Neutrophil (primary cell): ENCODE measurements around the gene PPIE.

ENCODE experiments used
- H3K27ac ChIP-seq: fragments of 200-600 bp; sonication (generic); 2 replicates; pipeline ENCODE4 v1.5.1; 2016; ENCODE audit warnings: mild to moderate bottlenecking, moderate library complexity
- H3K27me3 ChIP-seq: fragments of 200-600 bp; sonication (generic); 2 replicates; pipeline ENCODE4 v1.6.0; 2016; ENCODE audit warnings: mild to moderate bottlenecking
- H3K36me3 ChIP-seq: fragments of 200-600 bp; sonication (generic); 2 replicates; pipeline ENCODE4 v1.5.1; 2017
- H3K4me1 ChIP-seq, 2 experiments: fragments of 200-600 bp in 1 of 2; sonication (generic) in 1 of 2; 1 replicate in 1 of 2; 2 replicates in 1 of 2; pipeline versions ENCODE4 v1.5.1 to v1.6.1; 2013 to 2016; ENCODE audit warnings: low read depth in 1 of 2, low read length in 1 of 2, mild to moderate bottlenecking in 1 of 2, moderate library complexity in 1 of 2; ENCODE audit not compliant: control insufficient read depth in 1 of 2, insufficient read depth in 1 of 2
- H3K4me3 ChIP-seq, 2 experiments: fragments of 200-600 bp in 1 of 2; sonication (generic) in 1 of 2; 1 replicate in 1 of 2; 2 replicates in 1 of 2; pipeline ENCODE4 v1.5.1; 2013 to 2016; ENCODE audit warnings: low read depth in 1 of 2, low read length in 1 of 2, mild to moderate bottlenecking in 1 of 2, moderate library complexity in 1 of 2
- H3K9me3 ChIP-seq: fragments of 200-600 bp; sonication (generic); 2 replicates; pipeline ENCODE4 v1.5.1; 2016
- CTCF ChIP-seq: fragments of 200-600 bp; sonication (generic); IDR thresholded peaks from 2 replicates; pipeline ENCODE4 v1.5.1; 2016; ENCODE audit warnings: antibody characterized with exemption

PPIE gene

GRCh38 chr1:39698568-39698967 lies 40.1 kb upstream of the PPIE start:
- Histone ChIP-seq H3K27ac (no peak overlapping the region), H3K4me1 (peaks cover 25 to 36% of the 10 kb centered on the region in 2 experiments), H3K9me3 (no peaks in the 10 kb centered on the region), H3K27me3 (peaks cover 52% of the 10 kb centered on the region), H3K36me3 (no peaks in the 10 kb centered on the region), H3K4me3 (no peak overlapping the region)
- no peak for TF ChIP-seq CTCF

GRCh38 chr1:39699419-39699818 lies 39.3 kb upstream of the PPIE start:
- Histone ChIP-seq H3K27ac (no peak overlapping the region), H3K27me3 (peaks cover 43% of the 10 kb centered on the region), H3K9me3 (no peaks in the 10 kb centered on the region), H3K4me1 (peaks cover 25 to 36% of the 10 kb centered on the region in 2 experiments), H3K4me3 (no peak overlapping the region), H3K36me3 (no peaks in the 10 kb centered on the region)
- TF ChIP-seq CTCF: no peak

- Histone ChIP-seq H3K4me3 (no peak overlapping the region), H3K9me3 (no peaks in the 10 kb centered on the region), H3K36me3 (no peaks in the 10 kb centered on the region), H3K27ac (peak overlapping the region; percentile 25), H3K27me3 (peaks cover 34% of the 10 kb centered on the region), H3K4me1 (peaks cover 27 to 39% of the 10 kb centered on the region in 2 experiments)
- TF ChIP-seq CTCF: no peak
Measured at GRCh38 chr1:39700348-39700747, 38.3 kb upstream of the PPIE start.

GRCh38 chr1:39701049-39701439 lies 37.6 kb upstream of the PPIE start:
- Histone ChIP-seq H3K4me1 (peaks cover 34 to 46% of the 10 kb centered on the region in 2 experiments), H3K36me3 (no peaks in the 10 kb centered on the region), H3K27ac (no peak overlapping the region), H3K4me3 (no peak overlapping the region), H3K9me3 (no peaks in the 10 kb centered on the region), H3K27me3 (peaks cover 27% of the 10 kb centered on the region)
- TF ChIP-seq CTCF: no peak

GRCh38 chr1:39704757-39705156 lies 33.9 kb upstream of the PPIE start:
- Histone ChIP-seq H3K27ac (no peak overlapping the region), H3K27me3 (no peaks in the 10 kb centered on the region), H3K4me3 (no peak overlapping the region), H3K9me3 (no peaks in the 10 kb centered on the region), H3K4me1 (peaks cover 44 to 59% of the 10 kb centered on the region in 2 experiments), H3K36me3 (no peaks in the 10 kb centered on the region)
- no peak for TF ChIP-seq CTCF

- no peak for TF ChIP-seq CTCF
- no peaks in the 10 kb centered on the region for H3K36me3 ChIP-seq
- no peaks in the 10 kb centered on the region for H3K27me3 ChIP-seq
- H3K27ac ChIP-seq: no peak overlapping the region
- no peak overlapping the region for H3K4me3 ChIP-seq
- H3K9me3 ChIP-seq: no peaks in the 10 kb centered on the region
- H3K4me1 ChIP-seq: peaks cover 30 to 43% of the 10 kb centered on the region in 2 experiments
Measured at GRCh38 chr1:39707506-39707905, 31.2 kb upstream of the PPIE start.
